HG02642 (cell line): ENCODE data around the gene CTIF.
A peak's percentile ranks its signal among the peaks of the same experiment; 100 is the strongest.
"Not testable (repeated sequence)": the region's sequence is repeated elsewhere in the genome, so short reads cannot be mapped to it uniquely, and the experiment has no call there.

Experiments
- ATAC-seq: cut with Tn5 transposase; IDR thresholded peaks from one replicate; pipeline ENCODE4 v1.9.1; 2021; ENCODE audit warnings: mild to moderate bottlenecking; ENCODE audit not compliant: unreplicated experiment, poor library complexity

Gene CTIF

GRCh38 chr18:48538531-48539405, at the start of gene CTIF:
Gene CTIF, plus strand, starts transcription at chr18:48539031. Its CDS starts 80,535 bp downstream, at chr18:48619566.
- ATAC-seq: peak; percentile 80

GRCh38 chr18:48490641-48491293, 48.1 kb upstream of the CTIF start:
- no peak for ATAC-seq

- ATAC-seq: no peak
These were observed 46.0 kb upstream of the CTIF start for GRCh38 chr18:48492880-48493279.

GRCh38 chr18:48493434-48494230, 45.2 kb upstream of the CTIF start:
- no peak for ATAC-seq

- ATAC-seq: no peak
These were observed 41.0 kb upstream of the CTIF start for GRCh38 chr18:48497863-48498262.

GRCh38 chr18:48500517-48500916, 38.3 kb upstream of the CTIF start:
- no peak for ATAC-seq

- ATAC-seq: no peak
These were observed 35.9 kb upstream of the CTIF start for GRCh38 chr18:48502906-48503305.

- no peak for ATAC-seq
These were observed 34.0 kb upstream of the CTIF start for GRCh38 chr18:48504819-48505218.

- ATAC-seq: not testable (repeated sequence)
These were observed 31.8 kb upstream of the CTIF start for GRCh38 chr18:48506983-48507568.

- ATAC-seq: not testable (repeated sequence)
These were observed 26.3 kb upstream of the CTIF start for GRCh38 chr18:48512498-48512897.

- ATAC-seq: no peak
These were observed 24.0 kb upstream of the CTIF start for GRCh38 chr18:48514786-48515185.

- ATAC-seq: no peak
These were observed 21.8 kb upstream of the CTIF start for GRCh38 chr18:48517048-48517447.

GRCh38 chr18:48519431-48520100, 19.3 kb upstream of the CTIF start:
- no peak for ATAC-seq

- ATAC-seq: no peak
These were observed 17.1 kb upstream of the CTIF start for GRCh38 chr18:48521723-48522122.

GRCh38 chr18:48525671-48526070, 13.2 kb upstream of the CTIF start:
- ATAC-seq: no peak

GRCh38 chr18:48527461-48527860, 11.4 kb upstream of the CTIF start:
- ATAC-seq: no peak

- no peak for ATAC-seq
These were observed 10.0 kb upstream of the CTIF start for GRCh38 chr18:48528861-48529260.

GRCh38 chr18:48529796-48530195, 9.0 kb upstream of the CTIF start:
- ATAC-seq: no peak

GRCh38 chr18:48530399-48531081, 8.3 kb upstream of the CTIF start:
- no peak for ATAC-seq

- ATAC-seq: no peak
These were observed 7.8 kb upstream of the CTIF start for GRCh38 chr18:48531082-48531403.
